GM23338 (cell line): Measurements from ENCODE around the gene TCIRG1.

Experiments
- CREB1 ChIP-seq: fragments of 250-450 bp; sonication (Bioruptor Pico); IDR thresholded peaks from 2 replicates; pipeline ENCODE4 v1.5.0; 2020; ENCODE audit warnings: low read depth, mild to moderate bottlenecking, moderate library complexity
- EZH2 ChIP-seq: fragments of 200-600 bp; sonication (generic); IDR thresholded peaks from one replicate; pipeline ENCODE4 v1.8.0; 2017; ENCODE audit warnings: antibody characterized with exemption, mild to moderate bottlenecking, low read depth; ENCODE audit not compliant: unreplicated experiment
- EZH2phosphoT487 ChIP-seq: fragments of 200-600 bp; sonication (generic); IDR thresholded peaks from one replicate; pipeline ENCODE4 v1.8.1; 2018; ENCODE audit warnings: antibody characterized with exemption; ENCODE audit not compliant: unreplicated experiment
- JUNB ChIP-seq: IDR thresholded peaks from one replicate; pipeline ENCODE4 v1.6.1; 2016; ENCODE audit warnings: antibody characterized with exemption; ENCODE audit not compliant: unreplicated experiment
- NANOG ChIP-seq: IDR thresholded peaks from 2 replicates; pipeline ENCODE4 v1.6.1; 2016; ENCODE audit warnings: antibody characterized with exemption, borderline replicate concordance
- POLR2AphosphoS5 ChIP-seq: IDR thresholded peaks from 2 replicates; pipeline ENCODE4 v1.6.1; 2016; ENCODE audit warnings: antibody characterized with exemption, low read depth
- REST ChIP-seq: IDR thresholded peaks from one replicate; pipeline ENCODE4 v1.6.1; 2018; ENCODE audit warnings: antibody characterized with exemption; ENCODE audit not compliant: unreplicated experiment
- STAT1 ChIP-seq: IDR thresholded peaks from one replicate; pipeline ENCODE4 v1.6.1; 2016; ENCODE audit warnings: antibody characterized with exemption; ENCODE audit not compliant: unreplicated experiment
- ZNF114 ChIP-seq: fragments of 250-450 bp; sonication (Bioruptor Pico); IDR thresholded peaks from 2 replicates; pipeline ENCODE4 v1.5.0; 2020; ENCODE audit warnings: mild to moderate bottlenecking, moderate library complexity
- ZNF331 ChIP-seq: fragments of 250-450 bp; sonication (Bioruptor Pico); IDR thresholded peaks from 2 replicates; pipeline ENCODE4 v1.5.0; 2020; ENCODE audit warnings: low read depth, mild to moderate bottlenecking, moderate library complexity
- ZNF462 ChIP-seq: fragments of 250-450 bp; sonication (Bioruptor Pico); IDR thresholded peaks from 2 replicates; pipeline ENCODE4 v1.5.0; 2020; ENCODE audit warnings: mild to moderate bottlenecking, moderate library complexity
- TF ChIP-seq, protein P1 (sequence below), 2 experiments: fragments of 200-600 bp in 1 of 2; sonication (generic) in 1 of 2; conservative IDR thresholded peaks; 2 replicates each; pipeline versions ENCODE4 v1.5.1 to v1.6.1; 2016 to 2017; ENCODE audit warnings: antibody characterized with exemption in 2 of 2, low read depth in 2 of 2, mild to moderate bottlenecking in 2 of 2, moderate library complexity in 1 of 2
- TF ChIP-seq, protein P2 (sequence below): IDR thresholded peaks from 2 replicates; pipeline ENCODE4 v1.6.1; 2016; ENCODE audit warnings: antibody characterized with exemption

DNA sequence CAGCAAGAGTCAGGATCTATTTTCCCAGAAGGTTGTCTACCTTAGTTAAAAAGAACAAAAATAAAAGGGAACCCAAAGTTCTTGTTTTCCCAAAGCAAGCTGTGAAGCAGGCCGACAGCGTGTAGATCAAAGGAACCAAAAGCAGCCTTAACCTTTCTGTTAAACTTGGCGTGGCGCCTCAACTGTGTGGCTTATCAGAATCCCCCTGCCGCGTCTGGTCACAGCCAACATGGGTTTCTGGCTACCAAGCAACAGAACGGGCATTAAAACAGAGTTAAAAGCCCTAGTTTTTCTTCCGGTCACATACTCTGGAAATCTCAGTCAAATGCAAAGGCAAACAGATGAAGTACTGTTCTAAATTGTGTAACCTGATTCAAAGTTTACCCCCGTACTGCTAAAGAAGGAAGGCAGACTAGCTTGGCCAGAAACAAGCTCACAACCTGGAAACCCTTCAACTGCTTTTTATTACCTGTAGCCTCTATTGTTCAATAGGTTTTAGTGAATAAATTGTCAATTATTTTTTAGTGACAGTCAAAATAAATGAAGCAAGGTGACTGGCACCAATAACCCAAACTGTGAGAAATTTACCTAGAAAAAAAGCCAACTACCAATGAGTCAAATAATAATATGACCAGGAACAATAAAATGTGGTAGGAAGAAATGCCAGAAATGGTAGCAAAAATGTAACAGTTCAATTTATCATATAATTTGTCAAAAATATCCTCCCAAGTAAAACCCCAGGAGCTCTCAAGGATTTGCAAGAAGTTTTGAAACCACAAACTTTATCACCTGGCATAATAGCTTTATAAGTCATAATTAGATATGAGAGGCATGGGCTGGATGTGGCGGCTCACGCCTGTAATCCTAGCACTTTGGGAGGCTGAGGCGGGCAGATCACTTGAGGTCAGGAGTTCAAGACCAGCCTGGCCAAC, 60.9 kb downstream of the TCIRG1 start:
- no peak for TF ChIP-seq EZH2phosphoT487
- TF ChIP-seq, protein P1, sequence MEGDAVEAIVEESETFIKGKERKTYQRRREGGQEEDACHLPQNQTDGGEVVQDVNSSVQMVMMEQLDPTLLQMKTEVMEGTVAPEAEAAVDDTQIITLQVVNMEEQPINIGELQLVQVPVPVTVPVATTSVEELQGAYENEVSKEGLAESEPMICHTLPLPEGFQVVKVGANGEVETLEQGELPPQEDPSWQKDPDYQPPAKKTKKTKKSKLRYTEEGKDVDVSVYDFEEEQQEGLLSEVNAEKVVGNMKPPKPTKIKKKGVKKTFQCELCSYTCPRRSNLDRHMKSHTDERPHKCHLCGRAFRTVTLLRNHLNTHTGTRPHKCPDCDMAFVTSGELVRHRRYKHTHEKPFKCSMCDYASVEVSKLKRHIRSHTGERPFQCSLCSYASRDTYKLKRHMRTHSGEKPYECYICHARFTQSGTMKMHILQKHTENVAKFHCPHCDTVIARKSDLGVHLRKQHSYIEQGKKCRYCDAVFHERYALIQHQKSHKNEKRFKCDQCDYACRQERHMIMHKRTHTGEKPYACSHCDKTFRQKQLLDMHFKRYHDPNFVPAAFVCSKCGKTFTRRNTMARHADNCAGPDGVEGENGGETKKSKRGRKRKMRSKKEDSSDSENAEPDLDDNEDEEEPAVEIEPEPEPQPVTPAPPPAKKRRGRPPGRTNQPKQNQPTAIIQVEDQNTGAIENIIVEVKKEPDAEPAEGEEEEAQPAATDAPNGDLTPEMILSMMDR (conservative IDR thresholded peaks at IDR 0.05; ENCODE audit: low read depth in 2 of 2) = no peak
- no peak for TF ChIP-seq POLR2AphosphoS5
- no peak for TF ChIP-seq EZH2
- no peak for TF ChIP-seq STAT1
- no peak for TF ChIP-seq ZNF331 (CRISPR knock-in tag)
- TF ChIP-seq REST = no peak
- no peak for TF ChIP-seq CREB1 (CRISPR knock-in tag)
- TF ChIP-seq JUNB = no peak
- TF ChIP-seq, protein P2, sequence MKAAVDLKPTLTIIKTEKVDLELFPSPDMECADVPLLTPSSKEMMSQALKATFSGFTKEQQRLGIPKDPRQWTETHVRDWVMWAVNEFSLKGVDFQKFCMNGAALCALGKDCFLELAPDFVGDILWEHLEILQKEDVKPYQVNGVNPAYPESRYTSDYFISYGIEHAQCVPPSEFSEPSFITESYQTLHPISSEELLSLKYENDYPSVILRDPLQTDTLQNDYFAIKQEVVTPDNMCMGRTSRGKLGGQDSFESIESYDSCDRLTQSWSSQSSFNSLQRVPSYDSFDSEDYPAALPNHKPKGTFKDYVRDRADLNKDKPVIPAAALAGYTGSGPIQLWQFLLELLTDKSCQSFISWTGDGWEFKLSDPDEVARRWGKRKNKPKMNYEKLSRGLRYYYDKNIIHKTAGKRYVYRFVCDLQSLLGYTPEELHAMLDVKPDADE = no peak
- TF ChIP-seq ZNF462 (CRISPR knock-in tag) = no peak
- TF ChIP-seq NANOG = no peak
- no peak for TF ChIP-seq ZNF114 (CRISPR knock-in tag)
